NCI-H748 (cell line): ENCODE data around the gene ITGA4.

ENCODE experiments used
- DNase-seq: peaks from one replicate; lab custom pipeline; 2025; ENCODE audit not compliant: unreplicated experiment; lab: John Stamatoyannopoulos, UW

ITGA4 gene

DNA sequence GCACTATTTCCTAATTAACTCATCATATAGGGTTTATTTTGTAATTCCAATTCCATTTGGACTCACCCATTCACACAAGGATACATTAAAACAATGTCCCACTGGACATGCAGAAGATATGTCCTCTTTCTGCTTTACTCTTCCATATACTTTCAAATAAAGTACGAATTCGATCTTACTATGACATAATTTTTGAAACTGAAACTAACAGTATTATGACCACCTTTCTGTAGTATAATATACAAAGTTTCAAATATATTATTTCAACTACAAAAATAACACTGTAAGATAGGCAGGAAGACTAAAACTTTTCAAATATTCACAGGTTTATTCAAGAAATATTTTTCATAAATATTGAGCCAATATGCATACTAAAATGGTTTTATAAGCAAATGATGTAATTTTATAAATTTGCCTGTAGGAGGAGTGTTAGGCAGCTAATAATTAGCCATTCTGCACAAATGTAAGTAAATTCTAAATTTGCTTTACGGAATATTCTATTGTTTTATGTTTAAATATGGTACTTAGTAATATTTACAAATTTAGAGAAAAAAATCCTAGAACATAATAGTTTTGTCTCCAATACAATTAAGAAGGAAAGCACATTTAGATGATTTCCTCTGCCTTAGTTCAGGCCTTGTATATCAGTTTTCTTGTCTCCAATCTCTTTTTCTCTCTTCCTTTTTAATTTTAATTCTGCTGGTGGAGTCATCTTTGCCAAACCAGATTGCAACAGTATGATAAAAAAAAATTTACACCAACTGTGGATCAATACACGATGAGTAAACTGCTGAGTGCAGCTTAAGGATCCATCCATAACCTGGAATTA lies 113.9 kb downstream of the ITGA4 start:
- DNase-seq, result peak; percentile 14

- peak; percentile 73 for DNase-seq
These were observed 116.1 kb downstream of the ITGA4 start for GRCh38 chr2:181573140-181573736.

- peak; percentile 98 for DNase-seq
These were observed 117.1 kb downstream of the ITGA4 start for GRCh38 chr2:181574321-181574720.

- peak; percentile 86 for DNase-seq
These were observed 118.0 kb downstream of the ITGA4 start for GRCh38 chr2:181575024-181575649.

GRCh38 chr2:181575650-181576025 lies 118.5 kb downstream of the ITGA4 start:
- peak; percentile 58 for DNase-seq

- DNase-seq, result no peak
These were observed 119.2 kb downstream of the ITGA4 start for GRCh38 chr2:181576431-181576830.

DNA sequence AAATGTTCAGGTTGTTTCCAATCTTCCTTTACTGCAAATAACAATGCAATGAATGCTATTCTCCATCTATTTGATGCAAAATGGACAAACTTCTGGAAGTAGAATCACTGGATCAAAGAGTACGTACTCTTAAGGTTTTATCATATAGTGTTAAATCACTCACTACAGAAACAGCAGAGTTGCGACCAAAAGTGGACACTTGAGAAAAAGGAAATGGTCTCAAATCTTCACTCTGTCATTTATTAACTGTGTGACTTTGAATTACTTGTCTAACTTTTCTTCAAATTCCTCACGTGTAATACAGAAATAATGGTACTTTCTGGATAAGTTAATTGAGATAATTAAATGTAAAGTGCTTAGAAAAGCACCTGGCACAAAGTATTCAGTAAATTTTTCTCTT lies 121.6 kb downstream of the ITGA4 start:
- no peak for DNase-seq

DNA sequence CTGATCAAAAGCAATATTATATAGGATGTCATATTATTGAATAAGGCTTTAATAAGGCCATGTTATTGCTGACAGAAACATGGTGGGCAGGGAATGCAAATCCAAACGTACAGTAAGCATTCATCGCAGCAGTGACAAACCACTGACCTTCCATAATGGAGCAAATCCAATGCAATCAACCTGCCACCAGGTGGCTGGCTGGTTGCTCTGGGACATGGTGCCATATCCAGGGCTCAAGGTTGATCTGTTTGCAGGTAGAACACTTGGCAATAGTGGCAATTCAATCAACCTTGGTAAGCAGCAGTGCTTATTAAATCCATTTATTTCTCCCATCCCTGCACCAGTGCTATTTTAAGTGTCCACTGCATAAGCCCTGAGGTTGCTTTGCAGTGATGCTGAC lies 124.3 kb downstream of the ITGA4 start:
- DNase-seq, result peak; percentile 50

GRCh38 chr2:181585732-181586131 lies 128.5 kb downstream of the ITGA4 start:
- peak; percentile 78 for DNase-seq
